ENCODE data around the gene TP73.

- TF ChIP-seq POLR2A (IDR thresholded peaks at IDR 0.05; ENCODE audit: low read length) (no peak), GATA1 (IDR thresholded peaks at IDR 0.05; ENCODE audit: low read depth, low read length) (no peak)
These were observed 4.8 kb downstream of the TP73 start for GRCh38 chr1:3657096-3657475.
